H1 (cell line): ENCODE results near the gene C18orf63. TPM values are rescaled to one million over a fixed set of nuclear protein-coding genes. Genes with fewer than 3 reads are reported as not detected.

ENCODE experiments used
- CREB1 ChIP-seq: IDR thresholded peaks from 2 replicates; pipeline ENCODE4 v1.6.1; 2012; ENCODE audit warnings: inconsistent platforms
- JUN ChIP-seq: IDR thresholded peaks from 2 replicates; pipeline ENCODE4 v1.6.1; 2011; ENCODE audit warnings: low read depth, mild to moderate bottlenecking, improper control_type of control experiment, low read length
- KDM1A ChIP-seq: fragments of 200-600, 300-600 bp; sonication (generic); IDR thresholded peaks from 2 replicates; pipeline ENCODE4 v1.7.1; 2016; ENCODE audit warnings: mild to moderate bottlenecking, low read length, borderline replicate concordance
- RAD21 ChIP-seq, 2 experiments: IDR thresholded peaks in 1 of 2; conservative IDR thresholded peaks in 1 of 2; 2 replicates each; pipeline ENCODE4 v1.6.1; 2011; ENCODE audit warnings: low read depth in 2 of 2, low read length in 2 of 2, improper control_type of control experiment in 1 of 2, inconsistent platforms in 1 of 2, mild to moderate bottlenecking in 1 of 2, moderate library complexity in 1 of 2
- SIN3A ChIP-seq, 2 experiments: IDR thresholded peaks in 1 of 2; conservative IDR thresholded peaks in 1 of 2; 2 replicates each; pipeline ENCODE4 v1.6.1; 2011 to 2012; ENCODE audit warnings: low read length in 2 of 2, improper control_type of control experiment in 1 of 2, low read depth in 1 of 2, mild to moderate bottlenecking in 1 of 2
- polyA plus RNA-seq, 7 experiments: library from polyadenylated mRNA; depleted of rRNA in 3 of 7; stranded (reverse) in 5 of 7; unstranded in 2 of 7; fragments of >200 nt in 5 of 7; fragments of 200-250 nt in 2 of 7; gene quantifications; 1 replicate in 5 of 7; 2 replicates in 1 of 7; 4 replicates in 1 of 7; pipeline versions ENCODE4 v1.2.1 to v1.2.3, GENCODE V29; 2011 to 2013; ENCODE audit warnings: missing spikeins in 2 of 7, mixed read lengths in 2 of 7
- total RNA-seq: library from RNA; stranded (reverse); fragmentation: NEBNext Ultra II Directional; extraction: Animal tissue kit (Norgen Biotek cat#: 25700); gene quantifications from 2 replicates; pipeline ENCODE4 v1.2.1, GENCODE V29; 2021
- TF ChIP-seq, protein P1 (sequence below): IDR thresholded peaks from 2 replicates; pipeline ENCODE4 v1.6.1; 2012; ENCODE audit warnings: inconsistent platforms

The C18orf63 gene
- total and polyA plus RNA-seq, 2 of the 8 experiments (the other 6 are each of a cell fraction or from before 2014, with no cell fraction given) = not detected

- TF ChIP-seq KDM1A (no peak), JUN (no peak), RAD21 (IDR thresholded peaks at IDR 0.05 in 1 of 2, conservative IDR thresholded peaks at IDR 0.05 in 1 of 2; ENCODE audit: low read depth in 2 of 2, low read length in 2 of 2) (no peak), CREB1 (no peak), SIN3A (conservative IDR thresholded peaks at IDR 0.05 in 1 of 2, IDR thresholded peaks at IDR 0.05 in 1 of 2; ENCODE audit: low read depth in 1 of 2, low read length in 2 of 2) (no peak)
- TF ChIP-seq, protein P1, sequence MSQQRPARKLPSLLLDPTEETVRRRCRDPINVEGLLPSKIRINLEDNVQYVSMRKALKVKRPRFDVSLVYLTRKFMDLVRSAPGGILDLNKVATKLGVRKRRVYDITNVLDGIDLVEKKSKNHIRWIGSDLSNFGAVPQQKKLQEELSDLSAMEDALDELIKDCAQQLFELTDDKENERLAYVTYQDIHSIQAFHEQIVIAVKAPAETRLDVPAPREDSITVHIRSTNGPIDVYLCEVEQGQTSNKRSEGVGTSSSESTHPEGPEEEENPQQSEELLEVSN = no peak
Observed at GRCh38 chr18:74275736-74276135, 39.9 kb upstream of the C18orf63 start (continued).
